SK-N-SH (cell line): ENCODE data around the gene BTBD9. TPM values are rescaled to one million over a fixed set of nuclear protein-coding genes. Genes with fewer than 3 reads are reported as not detected.

ENCODE experiments used
- CTCF ChIA-PET: fragments of 300-600, 350-600 bp; formaldehyde crosslinking; extraction: SDS; loops from one replicate; lab custom pipeline; 2021; lab: Yijun Ruan, JAX
- POLR2A ChIA-PET: fragments of 350-600 bp; sonication (Branson Sonifier 250); formaldehyde crosslinking; extraction: SDS; loops from one replicate; lab custom pipeline; 2020; ENCODE audit warnings: antibody characterized with exemption, inconsistent platforms; lab: Yijun Ruan, JAX
- DNase-seq: peaks from one replicate; pipeline ENCODE4 v3.0.0; 2012
- H2AFZ ChIP-seq: fragments of 200-600 bp; sonication (generic); 2 replicates; pipeline ENCODE4 v1.8.1; 2016; ENCODE audit warnings: antibody characterized with exemption, mild to moderate bottlenecking, low read depth
- H3F3A ChIP-seq: fragments of 200-600 bp; sonication (generic); replicated peaks from 2 replicates; pipeline ENCODE3; 2016; ENCODE audit warnings: antibody characterized with exemption, mild to moderate bottlenecking; ENCODE audit not compliant: insufficient read depth
- H3K27ac ChIP-seq, 2 experiments: fragments of 200-500 bp in 1 of 2; fragments of 200-600 bp in 1 of 2; sonication (Bioruptor generic) in 1 of 2; sonication (generic), shearing (Covaris generic) in 1 of 2; 2 replicates each; pipeline versions ENCODE4 v1.5.1 to v1.6.1; 2014 to 2016; ENCODE audit warnings: low read depth in 2 of 2, inconsistent platforms in 1 of 2, low read length in 1 of 2, mild to moderate bottlenecking in 1 of 2, mixed read lengths in 1 of 2
- H3K27me3 ChIP-seq: fragments of 200-600 bp; sonication (generic), shearing (Covaris generic); 2 replicates; pipeline ENCODE4 v1.6.1; 2016; ENCODE audit warnings: mixed run types; ENCODE audit not compliant: insufficient read depth
- H3K36me3 ChIP-seq, 2 experiments: fragments of 200-500 bp in 1 of 2; fragments of 200-600 bp in 1 of 2; sonication (Bioruptor generic) in 1 of 2; sonication (generic) in 1 of 2; replicated peaks in 1 of 2; 2 replicates each; pipeline versions ENCODE3 to v1.5.1; 2014 to 2016; ENCODE audit warnings: low read length in 1 of 2, mild to moderate bottlenecking in 1 of 2; ENCODE audit not compliant: insufficient read depth in 2 of 2, control insufficient read depth in 1 of 2
- H3K4me1 ChIP-seq, 2 experiments: fragments of 200-500 bp in 1 of 2; fragments of 200-600 bp in 1 of 2; sonication (Bioruptor generic) in 1 of 2; sonication (generic), shearing (Covaris generic) in 1 of 2; 2 replicates each; pipeline versions ENCODE4 v1.5.1 to v1.6.1; 2014 to 2016; ENCODE audit warnings: low read depth in 1 of 2, low read length in 1 of 2, mixed run types in 1 of 2; ENCODE audit not compliant: insufficient read depth in 2 of 2, control insufficient read depth in 1 of 2
- H3K4me2 ChIP-seq: fragments of 200-600 bp; sonication (generic), shearing (Covaris generic); 2 replicates; pipeline ENCODE4 v1.6.1; 2017; ENCODE audit warnings: mixed run types
- H3K4me3 ChIP-seq, 2 experiments: fragments of 200-500 bp in 1 of 2; fragments of 200-600 bp in 1 of 2; sonication (Bioruptor generic) in 1 of 2; sonication (generic), shearing (Covaris generic) in 1 of 2; 2 replicates each; pipeline versions ENCODE4 v1.5.1 to v1.8.1; 2014 to 2016; ENCODE audit warnings: low read depth in 2 of 2, inconsistent platforms in 1 of 2, low read length in 1 of 2, mild to moderate bottlenecking in 1 of 2, mixed read lengths in 1 of 2, moderate library complexity in 1 of 2
- H3K79me2 ChIP-seq: fragments of 200-600 bp; sonication (generic); 2 replicates; pipeline ENCODE4 v1.8.1; 2017; ENCODE audit warnings: mild to moderate bottlenecking; ENCODE audit not compliant: insufficient read depth
- H3K9ac ChIP-seq: fragments of 200-600 bp; sonication (generic); 2 replicates; pipeline ENCODE4 v1.6.1; 2017; ENCODE audit warnings: mixed run types
- H3K9me2 ChIP-seq: fragments of 200-600 bp; sonication (generic); 2 replicates; pipeline ENCODE4 v1.6.1; 2017; ENCODE audit warnings: mixed run types
- H3K9me3 ChIP-seq: fragments of 200-600 bp; sonication (generic); 2 replicates; pipeline ENCODE4 v1.6.1; 2017; ENCODE audit warnings: mixed run types, mild to moderate bottlenecking, moderate library complexity
- H4K20me1 ChIP-seq: fragments of 200-600 bp; sonication (generic); 2 replicates; pipeline ENCODE4 v1.6.1; 2017; ENCODE audit warnings: mild to moderate bottlenecking, mixed run types; ENCODE audit not compliant: insufficient read depth
- CHD2 ChIP-seq: fragments of 150-350 bp; IDR thresholded peaks from 2 replicates; pipeline ENCODE4 v1.6.1; 2018; ENCODE audit warnings: low read length; ENCODE audit not compliant: partially characterized antibody
- EZH2phosphoT487 ChIP-seq: fragments of 200-600 bp; sonication (generic); IDR thresholded peaks from 2 replicates; pipeline ENCODE4 v1.6.1; 2017; ENCODE audit warnings: low read depth, mixed run types, mild to moderate bottlenecking, antibody characterized with exemption, moderate library complexity, borderline replicate concordance
- FOSL2 ChIP-seq: IDR thresholded peaks from 2 replicates; pipeline ENCODE4 v1.4.0; 2012; ENCODE audit warnings: low read depth, mild to moderate bottlenecking, moderate library complexity, borderline replicate concordance
- FOXJ3 ChIP-seq: sonication (generic); formaldehyde crosslinking; IDR thresholded peaks from 2 replicates; pipeline ENCODE4 v1.5.1; 2020; ENCODE audit warnings: mild to moderate bottlenecking, missing genetic modification reagents
- GABPA ChIP-seq: IDR thresholded peaks from 2 replicates; pipeline ENCODE4 v1.4.0; 2012; ENCODE audit warnings: low read depth, mild to moderate bottlenecking
- GATA2 ChIP-seq: sonication (generic); formaldehyde crosslinking; IDR thresholded peaks from 2 replicates; pipeline ENCODE4 v1.5.0; 2020; ENCODE audit warnings: mild to moderate bottlenecking, missing genetic modification reagents
- JUND ChIP-seq: IDR thresholded peaks from 2 replicates; pipeline ENCODE4 v1.4.0; 2012
- NFIC ChIP-seq: IDR thresholded peaks from 2 replicates; pipeline ENCODE4 v1.4.0; 2012; ENCODE audit warnings: borderline replicate concordance
- NRF1 ChIP-seq: IDR thresholded peaks from 2 replicates; pipeline ENCODE4 v1.6.1; 2012; ENCODE audit warnings: low read depth, mild to moderate bottlenecking, low read length
- POLR2AphosphoS5 ChIP-seq: IDR thresholded peaks from 2 replicates; pipeline ENCODE4 v1.6.1; 2012; ENCODE audit warnings: low read depth, low read length
- RAD21 ChIP-seq: IDR thresholded peaks from 2 replicates; pipeline ENCODE4 v1.6.1; 2012; ENCODE audit warnings: mild to moderate bottlenecking, low read length
- RFX5 ChIP-seq: IDR thresholded peaks from 2 replicates; pipeline ENCODE4 v1.6.1; 2012; ENCODE audit warnings: mild to moderate bottlenecking, improper control_type of control experiment, low read length
- RXRA ChIP-seq: IDR thresholded peaks from 2 replicates; pipeline ENCODE4 v1.4.0; 2012; ENCODE audit warnings: low read depth, mild to moderate bottlenecking, borderline replicate concordance
- SMC3 ChIP-seq: IDR thresholded peaks from 2 replicates; pipeline ENCODE4 v1.6.1; 2012; ENCODE audit warnings: low read depth, low read length, improper control_type of control experiment
- TCF12 ChIP-seq: IDR thresholded peaks from 2 replicates; pipeline ENCODE4 v1.4.0; 2012
- TEAD4 ChIP-seq: IDR thresholded peaks from 2 replicates; pipeline ENCODE4 v1.4.0; 2012; ENCODE audit warnings: mild to moderate bottlenecking, borderline replicate concordance; ENCODE audit not compliant: insufficient read depth
- YY1 ChIP-seq: IDR thresholded peaks from 2 replicates; pipeline ENCODE4 v1.4.0; 2012; ENCODE audit warnings: low read depth, mild to moderate bottlenecking
- WGBS: methylation state at CpG from one replicate; pipeline ENCODE4 v1.1.6; 2017; ENCODE audit warnings: low lambda C conversion rate; 5-methylcytosine and 5-hydroxymethylcytosine counted together
- polyA plus RNA-seq, 3 experiments: library from polyadenylated mRNA; depleted of rRNA; stranded (reverse); fragments of >200 nt; gene quantifications; 2 replicates each; pipeline ENCODE4 v1.2.3, GENCODE V29; 2012
- TF ChIP-seq, protein P1 (sequence below): fragments of 150-350 bp; IDR thresholded peaks from 2 replicates; pipeline ENCODE4 v1.6.1; 2017; ENCODE audit warnings: antibody characterized with exemption, low read length, low read depth, borderline replicate concordance
- TF ChIP-seq, protein P2 (sequence below): IDR thresholded peaks from 2 replicates; pipeline ENCODE4 v1.4.0; 2012; ENCODE audit warnings: low read depth, borderline replicate concordance

BTBD9 gene
- polyA plus RNA-seq, 1 of the 3 experiments (the other 2 are of a cell fraction) = 2.2 TPM

GRCh38 chr6:38476888-38477287 is 162.8 kb downstream of the BTBD9 start:
- Histone ChIP-seq H3K9me2 (no peaks in the 10 kb centered on the region), H3K27me3 (no peaks in the 10 kb centered on the region)
- TF ChIP-seq JUND (no peak), YY1 (no peak), RXRA (no peak), FOXJ3 (no peak), NFIC (no peak), CHD2 (no peak), RFX5 (no peak), GATA2 (no peak), RAD21 (no peak), EZH2phosphoT487 (no peak)
- TF ChIP-seq, protein P1, sequence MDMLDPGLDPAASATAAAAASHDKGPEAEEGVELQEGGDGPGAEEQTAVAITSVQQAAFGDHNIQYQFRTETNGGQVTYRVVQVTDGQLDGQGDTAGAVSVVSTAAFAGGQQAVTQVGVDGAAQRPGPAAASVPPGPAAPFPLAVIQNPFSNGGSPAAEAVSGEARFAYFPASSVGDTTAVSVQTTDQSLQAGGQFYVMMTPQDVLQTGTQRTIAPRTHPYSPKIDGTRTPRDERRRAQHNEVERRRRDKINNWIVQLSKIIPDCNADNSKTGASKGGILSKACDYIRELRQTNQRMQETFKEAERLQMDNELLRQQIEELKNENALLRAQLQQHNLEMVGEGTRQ = no peak
- TF ChIP-seq, all 33 proteins: peak for 0
- Histone ChIP-seq H3K36me3 (no peaks in the 10 kb centered on the region), H3K9me3 (no peaks in the 10 kb centered on the region), H3K9ac (no peak overlapping the region), H3K27ac (no peak overlapping the region), H3K79me2 (no peaks in the 10 kb centered on the region), H3K4me3 (no peak overlapping the region), H3F3A (no peaks in the 10 kb centered on the region), H3K4me1 (peaks cover 0 to 6% of the 10 kb centered on the region in 2 experiments; a peak in 2 of 4 replicates), H3K4me2 (no peak overlapping the region), H4K20me1 (no peaks in the 10 kb centered on the region), H2AFZ (no peak overlapping the region)
- DNase-seq = no peak
- ChIA-PET POLR2A (no interaction called here), CTCF (interaction anchor here (1.1 to 2.2 kb wide), 2 partner anchors 11 to 17 kb away, joined by 3 to 10 read pairs; no protein-coding TSS in a partner anchor)
- WGBS = 97% methylated on average over 1 of the region's 1 CpG

DNA sequence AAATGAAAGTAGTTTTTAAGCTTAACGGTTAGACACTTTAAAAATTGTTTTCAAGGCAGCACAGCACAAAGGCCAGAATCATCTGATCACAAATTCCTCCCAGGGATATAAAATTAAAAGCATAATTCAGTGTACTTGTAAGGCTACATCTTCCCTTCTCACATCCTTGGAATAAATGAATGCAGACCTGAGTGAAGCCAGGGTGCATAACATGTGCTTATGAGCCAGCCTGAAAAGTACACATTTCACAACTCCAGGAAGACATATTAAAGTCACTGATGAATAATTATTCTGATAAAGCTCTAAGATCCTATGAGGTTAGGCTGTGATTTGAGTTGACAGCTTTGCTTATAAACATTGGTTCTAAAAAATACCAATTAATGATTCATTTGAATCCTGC is 163.6 kb downstream of the BTBD9 start:
- H3K27ac ChIP-seq = no peak overlapping the region
- ChIA-PET POLR2A (no interaction called here), CTCF (interaction anchor here (1.0 to 2.2 kb wide), 2 partner anchors 11 to 18 kb away, joined by 3 to 10 read pairs; no protein-coding TSS in a partner anchor)
- H3K9me2 ChIP-seq = no peaks in the 10 kb centered on the region
- no peak overlapping the region for H2AFZ ChIP-seq
- DNase-seq = no peak
- H3K9me3 ChIP-seq = no peaks in the 10 kb centered on the region
- TF ChIP-seq, protein P1 = no peak
- H3K4me2 ChIP-seq = no peak overlapping the region
- no peaks in the 10 kb centered on the region for H3K79me2 ChIP-seq
- H4K20me1 ChIP-seq = no peaks in the 10 kb centered on the region
- 94% methylated on average over 1 of the region's 1 CpG for WGBS
- H3K27me3 ChIP-seq = no peaks in the 10 kb centered on the region
- H3F3A ChIP-seq = no peaks in the 10 kb centered on the region
- H3K9ac ChIP-seq = no peak overlapping the region
- no peaks in the 10 kb centered on the region; a peak in 2 of 4 replicates for H3K4me1 ChIP-seq
- H3K36me3 ChIP-seq = no peaks in the 10 kb centered on the region
- no peak overlapping the region for H3K4me3 ChIP-seq

- ChIA-PET CTCF (no interaction called here), POLR2A (no interaction called here)
- no peak overlapping the region for H3K4me2 ChIP-seq
- DNase-seq = no peak
- no peaks in the 10 kb centered on the region for H3K27me3 ChIP-seq
- H3F3A ChIP-seq = no peaks in the 10 kb centered on the region
- no peak overlapping the region for H2AFZ ChIP-seq
- no peaks in the 10 kb centered on the region for H4K20me1 ChIP-seq
- no peak overlapping the region for H3K27ac ChIP-seq
- no peak overlapping the region for H3K4me3 ChIP-seq
- no peaks in the 10 kb centered on the region for H3K79me2 ChIP-seq
- no peak overlapping the region for H3K9ac ChIP-seq
- H3K36me3 ChIP-seq = no peaks in the 10 kb centered on the region
- H3K9me3 ChIP-seq = no peaks in the 10 kb centered on the region
- WGBS = 90% methylated on average over 3 of the region's 3 CpGs
- no peaks in the 10 kb centered on the region; a peak in 1 of 4 replicates for H3K4me1 ChIP-seq
- H3K9me2 ChIP-seq = no peaks in the 10 kb centered on the region
- TF ChIP-seq YY1 (no peak), TCF12 (no peak), FOSL2 (no peak), GATA2 (no peak), TEAD4 (no peak), GABPA (no peak), SMC3 (no peak), RAD21 (no peak), POLR2AphosphoS5 (no peak), NRF1 (no peak), CHD2 (no peak)
- TF ChIP-seq, protein P2, sequence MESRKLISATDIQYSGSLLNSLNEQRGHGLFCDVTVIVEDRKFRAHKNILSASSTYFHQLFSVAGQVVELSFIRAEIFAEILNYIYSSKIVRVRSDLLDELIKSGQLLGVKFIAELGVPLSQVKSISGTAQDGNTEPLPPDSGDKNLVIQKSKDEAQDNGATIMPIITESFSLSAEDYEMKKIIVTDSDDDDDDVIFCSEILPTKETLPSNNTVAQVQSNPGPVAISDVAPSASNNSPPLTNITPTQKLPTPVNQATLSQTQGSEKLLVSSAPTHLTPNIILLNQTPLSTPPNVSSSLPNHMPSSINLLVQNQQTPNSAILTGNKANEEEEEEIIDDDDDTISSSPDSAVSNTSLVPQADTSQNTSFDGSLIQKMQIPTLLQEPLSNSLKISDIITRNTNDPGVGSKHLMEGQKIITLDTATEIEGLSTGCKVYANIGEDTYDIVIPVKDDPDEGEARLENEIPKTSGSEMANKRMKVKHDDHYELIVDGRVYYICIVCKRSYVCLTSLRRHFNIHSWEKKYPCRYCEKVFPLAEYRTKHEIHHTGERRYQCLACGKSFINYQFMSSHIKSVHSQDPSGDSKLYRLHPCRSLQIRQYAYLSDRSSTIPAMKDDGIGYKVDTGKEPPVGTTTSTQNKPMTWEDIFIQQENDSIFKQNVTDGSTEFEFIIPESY = no peak
These were observed 169.2 kb downstream of the BTBD9 start for GRCh38 chr6:38470548-38470947.
